Brain pericyte (primary cell): ENCODE results near the gene BEX2.

ENCODE experiments used
- DNase-seq: peaks from one replicate; pipeline ENCODE4 v3.0.0-alpha.2; 2012; ENCODE audit warnings: low read depth, low spot score

The BEX2 gene

DNA sequence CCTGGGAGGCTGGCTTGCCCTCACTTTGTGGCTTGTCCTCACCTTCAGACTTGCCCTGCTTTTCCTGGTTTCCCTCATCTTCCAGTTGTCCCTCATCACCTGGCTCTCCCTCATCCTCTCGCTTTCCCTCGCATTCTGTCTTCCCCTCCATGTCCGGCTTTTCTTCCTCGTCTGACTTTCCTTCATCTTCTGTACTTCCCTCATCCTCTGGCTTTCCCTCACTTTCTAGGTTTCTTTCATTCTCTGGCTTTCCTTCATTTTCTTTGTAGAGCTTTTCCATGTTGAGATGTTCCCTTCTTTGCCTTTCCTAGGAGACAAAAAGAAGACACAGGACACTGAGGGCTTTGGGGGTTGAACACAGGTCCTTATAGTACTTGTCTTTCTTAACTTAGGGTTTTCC lies 36.5 kb downstream of the BEX2 start:
- no peak for DNase-seq
